Islet of Langerhans (tissue), 1 donor: ENCODE data around the gene LYRM7.
A peak's percentile ranks its signal among the peaks of the same experiment; 100 is the strongest.
"Not testable (repeated sequence)": the region's sequence is repeated elsewhere in the genome, so short reads cannot be mapped to it uniquely, and the experiment has no call there.

Experiments used
- FAIRE-seq: peaks from one replicate; lab custom pipeline; 2011; peaks lifted over from hg19 to GRCh38; lab: Jason Lieb, UNC

LYRM7 gene

GRCh38 chr5:131170540-131171275, at the start of gene LYRM7:
Gene LYRM7 (plus strand): TSS chr5:131170944. CDS start chr5:131171021, 77 bp downstream.
- FAIRE-seq: peak; percentile 98

GRCh38 chr5:131127244-131127643, 43.5 kb upstream of the LYRM7 start:
- FAIRE-seq: not testable (repeated sequence)

- no peak for FAIRE-seq
These were observed 41.4 kb upstream of the LYRM7 start for GRCh38 chr5:131129306-131129705.

GRCh38 chr5:131133091-131133490, 37.7 kb upstream of the LYRM7 start:
- not testable (repeated sequence) for FAIRE-seq

- FAIRE-seq: not testable (repeated sequence)
These were observed 32.3 kb upstream of the LYRM7 start for GRCh38 chr5:131138406-131138805.

- FAIRE-seq: no peak
These were observed 31.4 kb upstream of the LYRM7 start for GRCh38 chr5:131139321-131139720.

- no peak for FAIRE-seq
These were observed 27.6 kb upstream of the LYRM7 start for GRCh38 chr5:131142970-131143617.

GRCh38 chr5:131147258-131147657, 23.5 kb upstream of the LYRM7 start:
- no peak for FAIRE-seq

GRCh38 chr5:131148835-131149234, 21.9 kb upstream of the LYRM7 start:
- no peak for FAIRE-seq

- FAIRE-seq: no peak
These were observed 20.3 kb upstream of the LYRM7 start for GRCh38 chr5:131150408-131150807.

GRCh38 chr5:131151216-131151615, 19.5 kb upstream of the LYRM7 start:
- FAIRE-seq: no peak

GRCh38 chr5:131156385-131156784, 14.4 kb upstream of the LYRM7 start:
- FAIRE-seq: no peak

- FAIRE-seq: no peak
These were observed 13.8 kb upstream of the LYRM7 start for GRCh38 chr5:131156957-131157356.

- no peak for FAIRE-seq
These were observed 10.6 kb upstream of the LYRM7 start for GRCh38 chr5:131160134-131160533.

- FAIRE-seq: peak; percentile 90
These were observed 7.2 kb upstream of the LYRM7 start for GRCh38 chr5:131163276-131164119.

- no peak for FAIRE-seq
These were observed 6.3 kb upstream of the LYRM7 start for GRCh38 chr5:131164191-131165118.

- FAIRE-seq: no peak
These were observed 5.5 kb upstream of the LYRM7 start, which contains the start of gene HINT1 for GRCh38 chr5:131165119-131165727. Gene HINT1 (minus strand): TSS chr5:131165256. CDS start chr5:131165205, 51 bp downstream.

- no peak for FAIRE-seq
These were observed 3.1 kb upstream of the LYRM7 start for GRCh38 chr5:131167615-131168014.

- FAIRE-seq: no peak
These were observed 769 bp upstream of the LYRM7 start for GRCh38 chr5:131169810-131170539.

- no peak for FAIRE-seq
These were observed 599 bp downstream of the LYRM7 start for GRCh38 chr5:131171276-131171810.
